GM19397 (cell line): ENCODE measurements around the gene FBXO41.

Source experiments
- ATAC-seq: cut with Tn5 transposase; IDR thresholded peaks from one replicate; pipeline ENCODE4 v1.9.1; 2021; ENCODE audit warnings: mild to moderate bottlenecking, moderate library complexity; ENCODE audit not compliant: unreplicated experiment

Gene FBXO41

GRCh38 chr2:73249636-73250035 lies 34.6 kb downstream of the FBXO41 start:
- ATAC-seq, result no peak

- ATAC-seq, result no peak
These were observed 37.4 kb downstream of the FBXO41 start for GRCh38 chr2:73246850-73247249.

GRCh38 chr2:73244580-73244979 lies 39.7 kb downstream of the FBXO41 start:
- no peak for ATAC-seq

GRCh38 chr2:73243884-73244570 lies 40.3 kb downstream of the FBXO41 start:
- ATAC-seq, result no peak

GRCh38 chr2:73239776-73240175 lies 44.5 kb downstream of the FBXO41 start:
- no peak for ATAC-seq

- no peak for ATAC-seq
These were observed 45.3 kb downstream of the FBXO41 start for GRCh38 chr2:73238976-73239375.

GRCh38 chr2:73238149-73238548 lies 46.1 kb downstream of the FBXO41 start:
- no peak for ATAC-seq

GRCh38 chr2:73237168-73237567 lies 47.1 kb downstream of the FBXO41 start:
- no peak for ATAC-seq

GRCh38 chr2:73235315-73236028 lies 48.8 kb downstream of the FBXO41 start:
- no peak for ATAC-seq

GRCh38 chr2:73233932-73234832 lies 50.1 kb downstream of the FBXO41 start, which contains the start of gene CCT7:
Gene CCT7 (plus strand): TSS chr2:73234308. CDS start chr2:73234379, 71 bp downstream.
- ATAC-seq, result peak; percentile 64

- ATAC-seq, result peak; percentile 90
These were observed 50.9 kb downstream of the FBXO41 start, which contains the start of gene PRADC1 for GRCh38 chr2:73233154-73233931. Gene PRADC1 (minus strand): TSS chr2:73233239. CDS start chr2:73233160, 79 bp downstream.

- ATAC-seq, result peak; percentile 2
These were observed 51.7 kb downstream of the FBXO41 start for GRCh38 chr2:73232403-73233153.

- no peak for ATAC-seq
These were observed 55.6 kb downstream of the FBXO41 start for GRCh38 chr2:73228631-73229030.

- no peak for ATAC-seq
These were observed 57.2 kb downstream of the FBXO41 start for GRCh38 chr2:73227086-73227485.

GRCh38 chr2:73225513-73226360 lies 58.5 kb downstream of the FBXO41 start:
- ATAC-seq, result no peak

GRCh38 chr2:73223821-73224220 lies 60.5 kb downstream of the FBXO41 start:
- no peak for ATAC-seq

GRCh38 chr2:73218298-73218697 lies 66.0 kb downstream of the FBXO41 start:
- ATAC-seq, result no peak

- ATAC-seq, result no peak
These were observed 66.5 kb downstream of the FBXO41 start for GRCh38 chr2:73217826-73218225.

GRCh38 chr2:73217160-73217559 lies 67.1 kb downstream of the FBXO41 start:
- ATAC-seq, result no peak
